ENCODE results near the gene NEURL1B. TPM values are rescaled to one million over a fixed set of nuclear protein-coding genes. Genes with fewer than 3 reads are reported as not detected.

Gene NEURL1B
- total RNA-seq, 2 donors from 2014 or later = 61.6 to 99.9 TPM

DNA sequence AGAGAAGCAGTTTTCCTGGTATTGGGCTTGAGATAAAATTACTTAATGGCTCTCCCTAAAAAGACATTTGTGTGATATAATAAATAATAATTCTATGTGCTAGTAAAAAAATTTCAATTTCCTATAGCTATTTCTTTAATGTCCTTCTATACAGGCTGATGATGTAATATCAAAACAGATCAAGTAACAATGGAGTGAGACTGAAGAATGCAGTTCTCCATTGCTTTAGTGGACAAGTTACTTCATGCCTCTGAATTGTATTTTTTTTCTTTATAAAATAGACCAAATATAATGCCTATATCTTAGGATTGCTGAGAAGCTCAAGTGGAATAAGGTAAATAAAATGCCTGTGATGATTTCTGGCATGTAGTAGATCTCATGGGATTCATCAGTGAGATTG, 35.6 kb upstream of the NEURL1B start:
- H3K4me1 ChIP-seq = no peaks in the 10 kb centered on the region
- intact Hi-C loops (cut with DNase I) = no loop called here
- H3K9ac ChIP-seq (ENCODE audit: low read depth in 2 of 2, low read length in 2 of 2) = no peak overlapping the region
- H3K27me3 ChIP-seq = no peaks in the 10 kb centered on the region
- H3K4me3 ChIP-seq = no peak overlapping the region
- no peak overlapping the region for H3K27ac ChIP-seq
- DNase-seq = no peak
- no peaks in the 10 kb centered on the region for H3K36me3 ChIP-seq
- H3K9me3 ChIP-seq = no peaks in the 10 kb centered on the region
- TF ChIP-seq, protein P1, sequence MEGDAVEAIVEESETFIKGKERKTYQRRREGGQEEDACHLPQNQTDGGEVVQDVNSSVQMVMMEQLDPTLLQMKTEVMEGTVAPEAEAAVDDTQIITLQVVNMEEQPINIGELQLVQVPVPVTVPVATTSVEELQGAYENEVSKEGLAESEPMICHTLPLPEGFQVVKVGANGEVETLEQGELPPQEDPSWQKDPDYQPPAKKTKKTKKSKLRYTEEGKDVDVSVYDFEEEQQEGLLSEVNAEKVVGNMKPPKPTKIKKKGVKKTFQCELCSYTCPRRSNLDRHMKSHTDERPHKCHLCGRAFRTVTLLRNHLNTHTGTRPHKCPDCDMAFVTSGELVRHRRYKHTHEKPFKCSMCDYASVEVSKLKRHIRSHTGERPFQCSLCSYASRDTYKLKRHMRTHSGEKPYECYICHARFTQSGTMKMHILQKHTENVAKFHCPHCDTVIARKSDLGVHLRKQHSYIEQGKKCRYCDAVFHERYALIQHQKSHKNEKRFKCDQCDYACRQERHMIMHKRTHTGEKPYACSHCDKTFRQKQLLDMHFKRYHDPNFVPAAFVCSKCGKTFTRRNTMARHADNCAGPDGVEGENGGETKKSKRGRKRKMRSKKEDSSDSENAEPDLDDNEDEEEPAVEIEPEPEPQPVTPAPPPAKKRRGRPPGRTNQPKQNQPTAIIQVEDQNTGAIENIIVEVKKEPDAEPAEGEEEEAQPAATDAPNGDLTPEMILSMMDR (IDR thresholded peaks at IDR 0.05) = no peak

DNA sequence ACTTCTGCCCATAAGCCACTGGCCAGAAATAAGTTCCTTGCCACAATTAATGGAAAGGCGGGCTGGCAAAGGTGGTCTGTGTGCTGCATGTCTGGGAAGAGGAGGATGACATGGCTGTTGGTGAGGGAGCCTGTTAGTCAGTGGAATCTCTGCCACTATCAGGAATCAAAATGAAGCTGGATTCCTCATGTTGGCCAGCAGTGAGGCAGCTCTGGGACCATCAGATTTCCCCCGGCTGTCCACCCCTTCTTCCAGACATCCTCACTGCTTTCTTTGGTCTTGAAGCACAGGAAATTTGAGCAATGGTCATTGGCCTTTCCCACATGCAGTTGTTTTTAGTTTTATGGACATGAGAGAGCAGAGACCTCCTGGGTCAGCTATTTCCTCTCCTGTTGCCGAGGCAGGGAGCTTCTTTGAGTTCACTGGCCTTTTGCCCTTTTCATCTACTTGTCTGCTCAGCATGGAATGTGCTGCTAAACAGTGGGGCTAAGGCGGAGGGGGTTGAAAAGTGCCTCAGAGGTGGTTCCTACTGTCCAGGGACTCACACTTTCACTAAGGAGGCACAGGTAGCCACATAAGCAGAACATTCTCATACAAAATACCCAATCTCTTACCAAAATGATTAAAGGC, 34.8 kb upstream of the NEURL1B start:
- Histone ChIP-seq H3K4me3 (no peak overlapping the region), H3K27ac (no peak overlapping the region), H3K9me3 (no peaks in the 10 kb centered on the region), H3K27me3 (no peaks in the 10 kb centered on the region), H3K36me3 (no peaks in the 10 kb centered on the region), H3K9ac (ENCODE audit: low read depth in 2 of 2, low read length in 2 of 2) (no peak overlapping the region), H3K4me1 (no peaks in the 10 kb centered on the region)
- no peak for DNase-seq
- TF ChIP-seq, protein P1 (IDR thresholded peaks at IDR 0.05) = no peak
- intact Hi-C loops (cut with DNase I) = no loop called here

DNA sequence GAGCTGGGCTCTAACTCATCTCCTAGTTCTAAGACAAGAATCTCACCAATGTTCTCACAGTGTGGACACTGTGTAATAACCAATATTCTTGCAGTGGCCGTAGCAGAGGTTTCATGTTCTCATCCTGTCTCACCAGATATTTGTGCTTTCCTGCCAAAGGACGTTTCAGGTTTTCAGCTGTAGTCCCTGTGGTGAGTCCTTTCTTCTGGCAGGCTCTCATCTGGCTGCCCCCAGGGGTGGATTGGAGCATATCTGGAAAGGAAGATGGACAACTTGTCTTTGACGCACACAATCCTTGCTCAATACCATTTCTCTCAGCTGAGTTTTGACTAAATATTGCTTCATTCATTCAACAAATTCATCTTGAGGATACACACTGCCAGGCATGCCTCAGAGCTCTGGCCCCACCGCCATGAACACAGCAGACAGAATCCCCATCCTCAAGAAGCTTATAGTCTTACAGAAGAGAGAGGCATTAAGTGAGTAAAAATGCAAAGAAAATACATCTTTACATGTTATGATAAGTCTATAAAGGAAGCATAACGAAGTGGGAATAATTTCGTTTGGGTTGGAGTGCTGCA, 33.8 kb upstream of the NEURL1B start:
- DNase-seq = no peak
- Histone ChIP-seq H3K4me1 (no peaks in the 10 kb centered on the region), H3K36me3 (no peaks in the 10 kb centered on the region), H3K27me3 (no peaks in the 10 kb centered on the region), H3K9me3 (no peaks in the 10 kb centered on the region), H3K9ac (ENCODE audit: low read depth in 2 of 2, low read length in 2 of 2) (no peak overlapping the region), H3K27ac (no peak overlapping the region), H3K4me3 (no peak overlapping the region)
- TF ChIP-seq, protein P1 (IDR thresholded peaks at IDR 0.05) = no peak
- intact Hi-C loops (cut with DNase I) = no loop called here

DNA sequence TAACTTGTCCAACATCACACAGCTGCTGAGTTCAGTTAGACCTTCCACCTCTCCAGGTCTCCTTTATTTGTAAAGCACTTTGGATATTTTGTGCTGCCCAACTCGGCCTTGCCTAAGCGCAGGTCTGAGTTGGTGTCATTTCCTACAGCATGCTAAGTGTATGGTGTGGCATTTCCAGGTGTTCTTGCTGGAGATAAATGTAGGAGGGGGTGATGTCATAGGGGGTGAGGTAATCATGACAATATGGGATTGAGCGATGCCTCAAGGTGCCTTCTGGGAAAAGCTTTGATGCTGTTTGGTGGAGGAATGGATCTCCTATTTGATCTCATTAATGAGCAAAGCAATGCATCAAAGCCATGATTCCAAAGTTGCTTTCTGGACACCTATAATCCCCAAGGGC, 32.3 kb upstream of the NEURL1B start:
- no peak for DNase-seq

DNA sequence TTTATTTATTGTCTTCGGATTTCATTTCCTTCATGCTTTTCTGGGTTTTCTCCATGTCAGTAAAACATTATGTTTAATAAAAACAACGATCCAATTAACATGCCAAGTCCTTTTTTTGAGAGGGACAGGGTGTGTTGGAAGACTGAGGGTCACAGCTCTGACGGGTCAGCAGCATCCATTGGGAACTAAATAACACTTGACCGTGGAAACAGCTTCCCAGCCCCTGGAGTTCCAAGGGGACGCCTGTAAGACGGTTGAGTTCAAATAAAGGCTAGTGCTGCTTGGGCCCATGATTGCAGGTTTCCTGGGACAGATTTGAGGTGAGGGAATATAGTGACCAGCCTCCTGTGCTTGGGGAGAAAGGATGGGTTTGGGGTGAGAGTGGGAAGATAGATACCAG, 30.4 kb upstream of the NEURL1B start:
- intact Hi-C loops (cut with DNase I) = no loop called here

More for the DNA sequence above, 32.3 kb upstream of the NEURL1B start:
- TF ChIP-seq, protein P1 (IDR thresholded peaks at IDR 0.05) = no peak
- no peaks in the 10 kb centered on the region for H3K4me1 ChIP-seq
- H3K36me3 ChIP-seq = no peaks in the 10 kb centered on the region
- H3K9ac ChIP-seq (ENCODE audit: low read depth in 2 of 2, low read length in 2 of 2) = no peak overlapping the region
- no peak overlapping the region for H3K27ac ChIP-seq
- no peak overlapping the region for H3K4me3 ChIP-seq
- no peaks in the 10 kb centered on the region for H3K27me3 ChIP-seq
- H3K9me3 ChIP-seq = no peaks in the 10 kb centered on the region
- intact Hi-C loops (cut with DNase I) = no loop called here

More for the DNA sequence above, 30.4 kb upstream of the NEURL1B start:
- no peak for DNase-seq
- no peak overlapping the region for H3K27ac ChIP-seq
- no peaks in the 10 kb centered on the region for H3K9me3 ChIP-seq
- no peaks in the 10 kb centered on the region for H3K36me3 ChIP-seq
- H3K4me3 ChIP-seq = no peak overlapping the region
- TF ChIP-seq, protein P1 (IDR thresholded peaks at IDR 0.05) = no peak
- H3K27me3 ChIP-seq = no peaks in the 10 kb centered on the region
- H3K4me1 ChIP-seq = no peaks in the 10 kb centered on the region
- H3K9ac ChIP-seq (ENCODE audit: low read depth in 2 of 2, low read length in 2 of 2) = no peak overlapping the region

Measured in colonic mucosa (tissue), 4 donors.